ENCODE results near the gene ARIH2.

The ARIH2 gene

DNA sequence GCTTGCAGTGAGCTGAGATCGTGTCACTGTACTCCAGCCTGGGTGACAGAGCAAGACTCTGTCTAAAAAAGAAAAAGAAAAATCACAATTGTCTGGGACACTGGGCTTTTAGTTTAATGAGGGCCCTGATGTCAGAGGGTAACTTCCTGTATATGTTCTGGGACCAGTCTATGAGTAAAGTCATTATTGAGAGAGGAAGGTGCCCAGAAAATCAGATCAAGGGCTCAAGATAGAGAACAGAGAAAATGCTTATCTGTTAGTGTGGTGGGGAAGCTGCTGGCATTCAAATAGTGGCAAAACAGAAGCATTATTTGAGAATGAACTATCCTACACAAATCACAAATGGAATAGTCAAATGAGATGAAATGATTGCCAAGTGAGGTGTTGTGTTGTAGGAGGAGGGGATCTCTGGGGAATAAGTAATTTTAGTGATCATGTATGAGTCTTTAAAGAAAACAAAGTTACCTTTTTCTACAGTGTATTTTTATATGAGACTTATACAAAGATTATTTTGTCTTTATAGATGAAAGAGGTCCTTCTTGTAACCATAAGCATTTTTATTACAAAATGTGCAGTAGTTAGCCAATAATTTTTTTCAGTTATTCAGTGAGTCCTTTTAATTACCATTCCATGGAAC lies 13.4 kb downstream of the ARIH2 start:
- ChIA-PET CTCF (interaction anchor here (1.0 kb wide), 1 partner anchor 13 kb away, joined by 3 read pairs; the partner anchor contains the start of gene ARIH2), POLR2A (no interaction called here)
- DNase-seq (ENCODE audit: low read depth, low spot score): no peak
- TF ChIP-seq CTCF (IDR thresholded peaks at IDR 0.05; ENCODE audit: insufficient read depth, low read length, missing control alignments): no peak
- H3K4me3 ChIP-seq (ENCODE audit: low read depth, low read length): no peak overlapping the region

DNA sequence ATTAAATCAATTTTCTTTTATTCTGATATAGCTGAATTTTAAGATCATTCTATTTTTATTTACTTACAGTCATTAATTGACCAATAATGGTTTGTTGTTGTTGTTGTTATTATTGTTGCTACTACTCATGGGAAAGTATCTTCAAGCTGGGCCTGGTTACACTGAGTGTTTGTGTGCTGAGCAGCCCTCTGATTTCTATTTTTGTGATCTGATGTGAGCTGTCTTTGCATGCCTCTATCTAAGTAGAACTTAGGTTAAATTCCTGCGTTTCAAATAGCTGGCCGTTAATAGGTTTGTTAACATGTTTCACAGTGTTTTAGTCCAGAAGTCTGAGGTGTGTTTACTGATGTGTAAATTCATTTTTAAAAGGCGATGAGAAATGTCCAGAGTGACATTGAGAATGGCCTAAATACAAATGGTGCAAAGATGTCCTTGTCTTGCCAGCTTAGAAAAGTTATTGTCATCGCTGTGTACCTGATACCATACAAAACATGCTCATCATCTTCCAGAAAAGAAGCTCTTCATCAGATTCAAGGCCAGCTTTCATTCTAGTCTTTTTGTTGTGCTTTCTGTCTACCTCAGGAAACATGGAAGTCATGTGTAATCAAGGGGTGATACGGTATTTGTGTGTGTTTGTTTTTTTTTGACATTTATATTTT lies 15.8 kb downstream of the ARIH2 start:
- no peak overlapping the region for H3K4me3 ChIP-seq (ENCODE audit: low read depth, low read length)
- POLR2A ChIA-PET: no interaction called here
- no peak for TF ChIP-seq CTCF (IDR thresholded peaks at IDR 0.05; ENCODE audit: insufficient read depth, low read length, missing control alignments)
- DNase-seq (ENCODE audit: low read depth, low spot score): no peak
- CTCF ChIA-PET: interaction anchor here (0.9 to 2.1 kb wide), 4 partner anchors 15 to 248 kb away, joined by 3 to 5 read pairs (median 4); partner anchors contain the start of gene ARIH2

GRCh38 chr3:48935530-48935929 lies 16.9 kb downstream of the ARIH2 start:
- DNase-seq (ENCODE audit: low read depth, low spot score): no peak
- ChIA-PET CTCF (interaction anchor here (1.0 to 2.1 kb wide), 2 partner anchors 17 to 198 kb away, joined by 5 read pairs; partner anchors contain the start of gene ARIH2), POLR2A (no interaction called here)
- no peak for TF ChIP-seq CTCF (IDR thresholded peaks at IDR 0.05; ENCODE audit: insufficient read depth, low read length, missing control alignments)
- H3K4me3 ChIP-seq (ENCODE audit: low read depth, low read length): no peak overlapping the region

- peak; percentile 31 for DNase-seq (ENCODE audit: low read depth, low spot score)
- CTCF ChIA-PET: interaction anchor here (1.1 kb wide), 1 partner anchor 12 kb away, joined by 4 read pairs; no protein-coding TSS in a partner anchor
- TF ChIP-seq CTCF (IDR thresholded peaks at IDR 0.05; ENCODE audit: insufficient read depth, low read length, missing control alignments): no peak
- POLR2A ChIA-PET: no interaction called here
- no peak overlapping the region for H3K4me3 ChIP-seq (ENCODE audit: low read depth, low read length)
Observed at GRCh38 chr3:48938156-48938555, 19.5 kb downstream of the ARIH2 start.

DNA sequence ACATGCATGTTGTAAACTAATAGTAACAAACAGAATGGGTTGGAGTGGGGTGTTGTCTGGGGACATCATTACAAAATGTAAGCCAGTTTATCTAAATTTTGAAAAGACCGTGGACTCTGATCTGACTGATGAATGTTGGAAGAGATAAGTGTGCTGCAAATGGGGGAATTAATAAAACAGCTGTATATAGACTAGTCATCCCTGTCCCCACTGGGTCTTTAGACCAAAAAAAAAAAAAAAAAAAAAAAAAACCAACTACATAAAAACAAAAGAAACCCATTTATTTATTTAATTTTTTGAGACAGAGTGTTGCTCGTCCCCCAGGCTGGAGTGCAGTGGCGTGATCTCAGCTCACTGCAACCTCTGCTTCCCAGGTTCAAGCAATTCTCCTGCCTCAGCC lies 20.0 kb downstream of the ARIH2 start:
- TF ChIP-seq CTCF (IDR thresholded peaks at IDR 0.05; ENCODE audit: insufficient read depth, low read length, missing control alignments): no peak
- DNase-seq (ENCODE audit: low read depth, low spot score): no peak
- CTCF ChIA-PET: interaction anchor here (1.1 kb wide), 1 partner anchor 13 kb away, joined by 4 read pairs; no protein-coding TSS in a partner anchor
- H3K4me3 ChIP-seq (ENCODE audit: low read depth, low read length): no peak overlapping the region
- POLR2A ChIA-PET: no interaction called here

DNA sequence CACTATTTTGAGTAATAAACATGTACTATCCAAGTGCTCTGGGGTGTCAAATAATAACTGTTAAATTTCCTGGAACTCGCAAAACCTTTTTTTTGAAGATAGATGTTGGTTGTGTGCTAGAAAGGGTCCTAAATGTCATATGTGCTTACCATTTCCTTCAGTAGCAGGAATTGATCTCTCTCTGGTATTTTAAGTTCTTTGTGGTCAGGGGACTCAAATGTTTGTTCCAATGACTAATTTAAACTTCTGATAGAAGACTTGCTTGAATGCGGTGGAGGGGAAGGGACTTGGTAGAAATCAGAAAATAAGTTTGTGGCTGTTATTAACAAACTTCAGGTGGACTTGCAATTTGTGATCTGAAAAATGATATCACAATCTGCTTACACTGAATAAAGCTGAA lies 26.8 kb downstream of the ARIH2 start:
- TF ChIP-seq CTCF (IDR thresholded peaks at IDR 0.05; ENCODE audit: insufficient read depth, low read length, missing control alignments): no peak
- CTCF ChIA-PET: no interaction called here

More for the DNA sequence above, 26.8 kb downstream of the ARIH2 start:
- no peak for DNase-seq (ENCODE audit: low read depth, low spot score)
- no peak overlapping the region for H3K4me3 ChIP-seq (ENCODE audit: low read depth, low read length)
- POLR2A ChIA-PET: no interaction called here

Data from AG04449 (cell line).